OCI-LY1 (cell line): ENCODE data around the gene MECR.

Source experiments
- EZH2 ChIP-seq: fragments of 200-600 bp; sonication (generic), shearing (Covaris generic); IDR thresholded peaks from 2 replicates; pipeline ENCODE4 v1.8.0; 2017; ENCODE audit warnings: borderline replicate concordance, mixed run types, mild to moderate bottlenecking, antibody characterized with exemption, low read length, moderate library complexity, mixed read lengths
- TF ChIP-seq, protein P1 (sequence below): fragments of 200-600 bp; sonication (generic), shearing (Covaris generic); IDR thresholded peaks from 2 replicates; pipeline ENCODE4 v1.5.1; 2017; ENCODE audit warnings: mild to moderate bottlenecking, antibody characterized with exemption, low read length, moderate library complexity, mixed read lengths

DNA sequence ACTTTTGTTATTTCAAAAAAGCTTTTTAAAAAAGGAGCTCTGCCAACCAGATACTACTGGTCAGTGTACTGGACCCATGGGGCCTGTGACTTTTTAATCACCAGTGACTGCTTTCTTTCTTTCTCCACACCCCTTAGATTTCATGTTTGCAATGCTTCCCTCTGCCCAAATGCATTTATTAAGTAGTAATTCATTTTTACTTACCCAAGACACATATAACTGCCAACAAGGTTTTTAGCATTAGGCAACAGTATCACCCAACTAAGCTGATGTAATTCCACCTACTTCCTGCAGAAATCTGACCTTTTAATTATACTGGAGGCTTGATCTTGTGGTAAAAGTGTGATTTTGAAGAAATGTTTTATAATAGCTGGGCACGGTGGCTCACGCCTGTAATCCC lies 12.5 kb downstream of the MECR start:
- TF ChIP-seq, protein P1, sequence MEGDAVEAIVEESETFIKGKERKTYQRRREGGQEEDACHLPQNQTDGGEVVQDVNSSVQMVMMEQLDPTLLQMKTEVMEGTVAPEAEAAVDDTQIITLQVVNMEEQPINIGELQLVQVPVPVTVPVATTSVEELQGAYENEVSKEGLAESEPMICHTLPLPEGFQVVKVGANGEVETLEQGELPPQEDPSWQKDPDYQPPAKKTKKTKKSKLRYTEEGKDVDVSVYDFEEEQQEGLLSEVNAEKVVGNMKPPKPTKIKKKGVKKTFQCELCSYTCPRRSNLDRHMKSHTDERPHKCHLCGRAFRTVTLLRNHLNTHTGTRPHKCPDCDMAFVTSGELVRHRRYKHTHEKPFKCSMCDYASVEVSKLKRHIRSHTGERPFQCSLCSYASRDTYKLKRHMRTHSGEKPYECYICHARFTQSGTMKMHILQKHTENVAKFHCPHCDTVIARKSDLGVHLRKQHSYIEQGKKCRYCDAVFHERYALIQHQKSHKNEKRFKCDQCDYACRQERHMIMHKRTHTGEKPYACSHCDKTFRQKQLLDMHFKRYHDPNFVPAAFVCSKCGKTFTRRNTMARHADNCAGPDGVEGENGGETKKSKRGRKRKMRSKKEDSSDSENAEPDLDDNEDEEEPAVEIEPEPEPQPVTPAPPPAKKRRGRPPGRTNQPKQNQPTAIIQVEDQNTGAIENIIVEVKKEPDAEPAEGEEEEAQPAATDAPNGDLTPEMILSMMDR: no peak
- TF ChIP-seq EZH2: no peak
